GM19397 (cell line): ENCODE data around the gene TTC7B.

Experiments
- ATAC-seq: cut with Tn5 transposase; IDR thresholded peaks from one replicate; pipeline ENCODE4 v1.9.1; 2021; ENCODE audit warnings: mild to moderate bottlenecking, moderate library complexity; ENCODE audit not compliant: unreplicated experiment

Gene TTC7B

GRCh38 chr14:90607141-90607540 is 209.1 kb downstream of the TTC7B start:
- no peak for ATAC-seq

- ATAC-seq: no peak
Observed at GRCh38 chr14:90606434-90606833, 209.8 kb downstream of the TTC7B start.

GRCh38 chr14:90605430-90605829 is 210.8 kb downstream of the TTC7B start:
- ATAC-seq: no peak

GRCh38 chr14:90604356-90604755 is 211.9 kb downstream of the TTC7B start:
- no peak for ATAC-seq

- ATAC-seq: no peak
Observed at GRCh38 chr14:90603841-90604240, 212.4 kb downstream of the TTC7B start.

- no peak for ATAC-seq
Observed at GRCh38 chr14:90603336-90603735, 212.9 kb downstream of the TTC7B start.

GRCh38 chr14:90602088-90602687 is 214.0 kb downstream of the TTC7B start:
- ATAC-seq: no peak

GRCh38 chr14:90601563-90601962 is 214.7 kb downstream of the TTC7B start:
- no peak for ATAC-seq

GRCh38 chr14:90600619-90601018 is 215.6 kb downstream of the TTC7B start:
- ATAC-seq: no peak

GRCh38 chr14:90599748-90600507 is 216.3 kb downstream of the TTC7B start:
- no peak for ATAC-seq

GRCh38 chr14:90599339-90599738 is 216.9 kb downstream of the TTC7B start:
- ATAC-seq: no peak

GRCh38 chr14:90597961-90598360 is 218.3 kb downstream of the TTC7B start:
- no peak for ATAC-seq

- ATAC-seq: no peak
Observed at GRCh38 chr14:90596733-90597132, 219.5 kb downstream of the TTC7B start.

GRCh38 chr14:90593254-90594040 is 222.8 kb downstream of the TTC7B start:
- ATAC-seq: no peak

- ATAC-seq: no peak
Observed at GRCh38 chr14:90592655-90593054, 223.6 kb downstream of the TTC7B start.

GRCh38 chr14:90587918-90588317 is 228.3 kb downstream of the TTC7B start:
- ATAC-seq: no peak

GRCh38 chr14:90587252-90587910 is 228.8 kb downstream of the TTC7B start:
- ATAC-seq: no peak

- ATAC-seq: no peak
Observed at GRCh38 chr14:90585106-90585505, 231.1 kb downstream of the TTC7B start.

- ATAC-seq: no peak
Observed at GRCh38 chr14:90583916-90584605, 232.2 kb downstream of the TTC7B start.

GRCh38 chr14:90583427-90583826 is 232.8 kb downstream of the TTC7B start:
- no peak for ATAC-seq

GRCh38 chr14:90582166-90582565 is 234.1 kb downstream of the TTC7B start:
- ATAC-seq: no peak
